Renal pelvis (tissue), 4 donors: ENCODE results near the gene LIMS1. TPM values are rescaled to one million over a fixed set of nuclear protein-coding genes. Genes with fewer than 3 reads are reported as not detected.
"Not testable (repeated sequence)": the region's sequence is repeated elsewhere in the genome, so short reads cannot be mapped to it uniquely, and the experiment has no call there.

ENCODE experiments used
- DNase-seq: peaks from one replicate; pipeline ENCODE4 v3.0.0-alpha.2; 2013
- polyA plus RNA-seq, 3 donors: library from polyadenylated mRNA; unstranded; fragments of 120-200 nt; gene quantifications; one replicate each; pipeline ENCODE4 v1.2.1, GENCODE V29; 2013; ENCODE audit not compliant: insufficient read length in 3 of 3

LIMS1 gene
- polyA plus RNA-seq, 3 donors, result 38.9 to 53.8 (median 53.7) TPM

DNA sequence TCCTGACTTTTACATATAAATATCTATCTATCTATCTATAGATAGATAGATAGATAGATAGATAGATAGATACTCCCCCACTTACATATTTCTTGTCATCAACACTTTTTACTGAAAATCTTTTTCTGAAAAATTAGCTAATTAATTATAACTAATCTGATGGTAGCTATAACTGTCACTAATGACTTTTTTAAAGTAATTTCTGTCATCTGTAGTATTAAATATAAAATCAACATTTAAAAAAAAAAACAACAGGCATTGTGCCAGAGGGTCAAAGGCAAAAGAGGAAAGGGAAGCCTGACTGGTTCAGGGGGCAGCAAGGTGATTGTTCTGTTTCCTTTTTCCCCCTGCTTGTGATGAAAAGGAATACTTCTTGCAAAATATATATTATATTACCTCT is 122.0 kb downstream of the LIMS1 start:
- not testable (repeated sequence) for DNase-seq

DNA sequence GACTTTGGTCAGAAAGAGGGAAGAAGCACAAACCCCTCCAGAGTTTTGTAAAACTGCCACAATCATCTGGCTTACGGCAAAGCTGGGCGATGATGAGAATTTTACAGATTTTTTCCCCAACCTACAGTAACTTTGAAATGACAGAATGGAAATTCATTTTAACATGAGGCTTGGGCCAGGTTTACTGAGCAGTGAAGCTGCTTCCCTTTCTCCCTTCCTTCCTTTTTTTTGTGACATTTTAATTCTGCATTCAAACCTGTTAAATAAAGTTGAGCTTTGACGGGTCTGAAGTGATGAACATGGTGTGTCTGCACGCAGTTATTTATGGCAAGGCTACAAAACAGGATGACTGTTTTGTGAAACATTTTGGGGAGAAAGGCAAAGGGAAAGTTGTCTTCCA is 123.2 kb downstream of the LIMS1 start:
- DNase-seq, result not testable (repeated sequence)

DNA sequence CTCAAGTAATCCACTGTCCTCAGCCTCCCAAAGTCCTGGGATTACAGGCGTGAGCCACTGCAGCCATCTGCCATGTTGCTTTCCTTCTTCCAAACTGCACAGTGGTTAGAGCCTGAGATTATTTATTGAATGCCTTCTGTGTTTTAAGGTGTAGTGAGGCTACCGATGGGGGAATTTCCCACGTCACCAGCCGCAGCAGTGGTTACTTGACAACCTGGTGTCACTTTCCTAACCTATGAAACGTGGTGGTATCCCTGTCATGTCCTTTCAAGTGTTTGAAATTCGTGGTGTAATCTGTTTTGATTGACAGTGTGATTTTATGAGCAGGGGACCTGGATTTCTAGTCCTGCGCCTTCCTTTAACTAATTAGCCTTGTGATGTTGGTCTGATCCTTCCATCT is 124.3 kb downstream of the LIMS1 start:
- DNase-seq, result not testable (repeated sequence)

DNA sequence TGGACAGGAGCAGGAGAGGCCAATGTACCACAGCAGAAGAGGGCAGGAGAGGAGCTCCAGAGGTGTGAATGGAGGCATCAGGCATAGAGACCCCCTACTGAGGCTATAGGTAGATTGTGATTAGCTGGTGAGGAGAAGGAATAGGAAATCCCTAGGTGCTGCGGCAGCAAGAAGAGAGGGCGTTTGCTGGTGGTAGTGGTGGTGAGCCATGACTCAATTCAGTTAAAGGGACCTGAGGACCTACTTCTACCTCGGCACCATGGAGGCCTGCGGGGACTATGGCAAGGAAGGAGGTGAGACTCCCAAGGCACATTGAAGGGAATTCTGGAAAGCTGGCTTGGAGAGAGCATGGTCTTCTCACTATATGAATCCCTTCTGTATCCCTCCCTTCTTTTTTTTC is 127.2 kb downstream of the LIMS1 start:
- not testable (repeated sequence) for DNase-seq

DNA sequence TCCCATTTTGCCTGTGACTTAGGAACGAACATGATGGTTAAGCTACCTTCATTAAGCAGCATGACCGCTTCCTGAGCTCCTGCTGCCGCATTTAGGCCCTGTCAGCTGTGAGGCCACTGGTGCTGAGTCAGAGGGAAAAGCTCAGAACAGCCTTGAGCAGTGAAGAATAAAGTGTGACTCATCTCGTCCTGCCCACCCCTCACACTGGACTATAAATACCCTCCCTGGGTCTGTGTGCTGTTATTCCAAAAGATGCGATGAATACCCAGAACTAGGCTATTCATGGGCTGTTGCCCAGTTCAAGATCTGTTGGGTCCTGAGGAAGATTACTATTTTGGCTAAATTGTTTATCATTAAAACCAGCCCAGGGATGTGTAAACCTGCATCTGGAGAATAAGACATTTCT is 127.9 kb downstream of the LIMS1 start:
- DNase-seq, result not testable (repeated sequence)

DNA sequence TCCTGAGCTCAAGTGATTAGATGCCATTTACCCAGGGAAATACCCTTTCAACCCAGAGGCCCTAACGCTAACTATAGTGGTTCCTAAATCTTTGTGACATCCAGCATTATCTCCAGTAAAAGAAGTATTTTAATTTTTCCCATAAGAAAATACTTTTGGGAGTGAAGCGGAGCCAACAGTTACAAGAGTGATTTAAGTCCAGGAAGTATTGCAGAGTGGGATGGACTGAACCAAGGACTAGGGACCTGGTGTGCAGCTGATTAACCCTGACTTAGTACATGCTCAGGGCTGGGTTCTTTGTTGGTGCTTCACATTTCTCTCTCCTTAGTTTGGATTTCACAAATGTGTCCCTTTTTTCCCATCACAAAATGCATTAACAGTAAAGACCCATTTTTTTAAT is 129.1 kb downstream of the LIMS1 start:
- not testable (repeated sequence) for DNase-seq

DNA sequence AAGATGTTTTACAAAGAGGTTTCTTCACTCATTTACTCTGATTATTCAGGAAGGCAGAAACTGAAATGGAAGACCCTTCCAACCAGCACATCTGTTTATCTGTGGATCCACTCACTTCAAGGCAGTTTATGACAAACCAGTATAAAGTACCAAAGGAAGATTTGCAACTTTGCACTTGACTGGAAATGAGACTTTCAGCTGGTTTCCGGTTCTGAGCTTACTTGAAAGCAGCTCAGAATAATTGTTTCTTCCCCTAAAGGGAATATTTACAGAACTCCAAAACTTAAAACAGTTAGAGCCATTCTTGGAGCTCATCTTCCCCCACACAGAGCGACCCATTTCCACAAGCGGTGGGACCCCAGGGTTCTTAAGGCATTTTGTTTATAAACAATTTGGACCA is 129.8 kb downstream of the LIMS1 start:
- DNase-seq, result not testable (repeated sequence)

DNA sequence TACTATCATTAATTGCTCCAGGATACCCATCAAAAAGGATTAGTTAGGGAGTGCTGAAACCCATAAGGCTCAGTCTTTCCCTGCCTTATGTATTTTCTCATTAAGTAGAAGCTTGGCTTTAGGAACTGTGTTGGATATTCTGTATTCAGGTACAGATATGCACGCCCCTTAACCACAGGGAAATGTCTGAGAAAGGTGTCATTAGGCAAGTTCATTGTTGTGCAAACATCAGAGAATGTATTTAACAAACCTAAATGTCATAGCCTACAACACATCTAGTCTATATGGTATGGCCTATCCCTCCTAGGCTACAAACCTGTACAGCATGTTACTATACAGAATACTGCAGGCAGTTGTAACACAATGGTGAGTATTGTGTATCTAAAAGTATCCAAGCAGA is 130.7 kb downstream of the LIMS1 start:
- DNase-seq, result not testable (repeated sequence)

DNA sequence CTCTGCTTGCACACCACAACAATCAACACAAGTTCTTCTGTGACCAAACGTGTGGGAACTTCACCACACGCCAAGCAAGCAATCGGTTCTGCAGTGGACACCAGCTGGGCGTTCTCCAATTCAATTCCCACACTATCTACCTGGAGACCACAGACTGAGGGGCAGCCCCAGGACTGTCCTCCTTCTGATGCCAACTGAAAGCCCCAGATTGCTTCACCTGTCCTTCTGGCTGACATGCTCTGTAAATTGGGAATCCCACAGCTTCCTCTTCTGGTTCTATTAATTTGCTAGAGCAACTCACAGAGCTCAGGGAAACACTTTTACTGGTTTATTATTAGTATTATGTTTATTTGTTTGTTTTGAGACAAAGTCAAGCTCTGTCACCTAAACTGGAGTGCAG is 131.7 kb downstream of the LIMS1 start:
- DNase-seq, result not testable (repeated sequence)

DNA sequence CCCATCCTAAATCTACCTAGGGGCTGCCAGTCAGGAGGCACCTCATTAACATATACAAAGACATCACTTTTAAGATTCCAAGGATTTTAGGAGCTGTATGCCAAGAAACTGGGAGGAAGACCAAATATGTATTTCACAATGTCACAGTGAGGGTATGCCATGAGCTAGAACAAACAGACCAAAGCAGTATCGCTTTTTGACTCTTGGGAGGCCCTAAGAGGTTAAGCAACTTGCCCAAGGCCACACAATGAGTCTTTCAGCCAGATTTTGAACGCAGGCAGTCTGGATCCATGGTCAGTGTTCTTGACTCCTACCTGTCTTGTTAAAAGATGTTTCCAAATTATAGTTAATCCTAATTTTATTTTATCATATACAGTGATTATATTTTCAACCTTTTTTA is 132.9 kb downstream of the LIMS1 start:
- not testable (repeated sequence) for DNase-seq

DNA sequence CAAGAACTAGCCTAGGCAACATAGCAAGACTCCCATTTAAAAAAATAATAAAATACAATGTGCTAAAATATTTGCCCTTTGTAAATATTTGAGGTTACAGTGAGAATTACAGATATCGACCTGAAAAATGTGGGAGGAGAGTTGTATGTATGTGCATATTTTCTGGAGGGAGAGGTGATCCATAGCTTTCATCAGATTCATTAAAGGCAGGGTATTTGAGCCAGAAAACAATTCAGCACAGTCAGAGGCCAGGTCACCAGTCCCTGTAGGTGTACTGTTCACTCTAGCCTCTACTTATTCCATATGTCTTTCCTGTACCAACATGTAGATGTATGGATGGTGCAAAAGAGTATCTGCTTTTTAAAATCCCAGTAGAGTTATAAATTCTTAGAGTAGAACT is 136.0 kb downstream of the LIMS1 start:
- not testable (repeated sequence) for DNase-seq

DNA sequence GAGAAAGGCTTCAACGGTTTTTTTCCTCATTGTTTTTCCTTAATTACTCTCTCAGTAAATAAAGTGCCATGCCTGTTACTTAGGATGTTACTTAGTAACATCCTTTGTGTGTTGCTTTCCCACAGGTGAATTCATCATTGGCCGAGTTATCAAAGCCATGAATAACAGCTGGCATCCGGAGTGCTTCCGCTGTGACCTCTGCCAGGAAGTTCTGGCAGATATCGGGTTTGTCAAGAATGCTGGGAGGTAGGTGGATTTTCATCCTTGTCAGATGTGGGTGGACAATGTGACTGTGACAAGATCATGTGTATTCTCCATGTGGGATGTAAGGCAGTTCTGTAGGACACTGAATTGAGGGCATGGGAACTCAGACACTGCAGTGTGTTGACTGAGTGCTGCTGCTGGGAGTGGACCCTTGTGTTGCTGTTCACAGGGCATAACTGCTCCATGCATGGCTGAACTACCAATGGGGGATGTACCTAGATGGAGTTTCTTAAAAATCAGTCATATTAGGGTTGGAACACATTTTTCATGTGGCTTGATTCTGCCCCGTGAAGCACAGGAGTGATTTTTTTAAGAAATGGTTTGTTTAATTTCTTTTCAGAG is 138.0 kb downstream of the LIMS1 start:
- not testable (repeated sequence) for DNase-seq

DNA sequence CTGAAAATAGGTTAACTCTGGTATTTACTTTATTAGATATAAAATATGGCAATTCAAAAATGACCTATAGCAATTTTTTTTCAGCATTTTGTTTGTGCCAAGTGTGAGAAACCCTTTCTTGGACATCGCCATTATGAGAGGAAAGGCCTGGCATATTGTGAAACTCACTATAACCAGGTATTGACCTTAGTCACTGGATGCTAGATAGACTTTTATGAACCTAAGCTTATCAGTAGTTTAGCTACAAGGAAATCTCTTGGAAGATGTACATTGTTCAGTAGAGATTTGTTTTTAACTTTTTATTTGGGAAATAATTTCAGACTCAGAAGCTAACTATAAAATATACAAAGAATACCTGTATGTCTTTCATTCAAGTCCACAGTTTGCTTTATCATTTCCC is 142.3 kb downstream of the LIMS1 start:
- DNase-seq, result not testable (repeated sequence)

DNA sequence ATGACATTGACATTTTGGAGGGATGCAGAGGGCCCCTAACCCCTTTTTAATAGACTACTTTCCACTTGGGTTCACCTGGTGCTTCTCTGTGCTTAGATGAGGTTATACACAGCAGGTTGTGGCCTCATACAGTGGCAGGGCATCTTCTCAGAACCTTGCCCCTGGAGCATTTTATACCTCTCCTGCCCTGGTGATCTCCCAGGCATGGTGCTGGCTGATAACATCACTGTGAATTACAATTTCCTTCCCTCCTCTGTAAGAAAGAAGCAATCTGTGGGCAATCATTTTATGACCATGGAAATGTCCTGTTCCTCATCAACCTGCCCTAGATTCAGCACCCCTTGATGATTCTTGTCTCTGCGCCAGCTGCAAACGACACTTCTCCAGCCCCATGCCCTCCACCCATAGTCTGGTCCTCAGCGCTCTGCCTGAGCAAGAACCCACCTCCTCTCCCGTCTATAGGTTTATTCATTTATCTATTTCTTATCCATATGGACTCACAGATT is 143.0 kb downstream of the LIMS1 start:
- DNase-seq, result not testable (repeated sequence)

DNA sequence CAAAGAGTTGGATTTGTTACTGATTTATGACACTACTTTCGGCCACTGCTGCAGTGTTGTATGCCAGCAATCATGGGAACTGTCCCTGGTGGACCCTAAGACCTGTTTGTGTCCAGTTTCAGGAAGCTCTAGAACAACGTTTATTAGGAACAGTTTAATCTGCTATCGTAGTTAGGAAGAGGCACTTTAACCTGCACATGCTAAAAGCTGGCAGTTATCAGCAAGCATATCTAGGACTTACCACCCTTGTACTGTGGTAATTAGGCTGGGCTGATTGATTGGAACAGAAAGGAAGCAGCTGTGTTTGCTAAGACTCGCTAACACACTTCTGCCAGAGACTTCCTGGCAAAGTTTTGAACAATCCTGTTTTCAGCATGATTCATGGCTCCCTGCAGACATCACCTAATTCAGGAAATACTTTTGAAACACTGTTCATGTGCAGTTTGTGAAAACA is 144.0 kb downstream of the LIMS1 start:
- peak; percentile 20 for DNase-seq

DNA sequence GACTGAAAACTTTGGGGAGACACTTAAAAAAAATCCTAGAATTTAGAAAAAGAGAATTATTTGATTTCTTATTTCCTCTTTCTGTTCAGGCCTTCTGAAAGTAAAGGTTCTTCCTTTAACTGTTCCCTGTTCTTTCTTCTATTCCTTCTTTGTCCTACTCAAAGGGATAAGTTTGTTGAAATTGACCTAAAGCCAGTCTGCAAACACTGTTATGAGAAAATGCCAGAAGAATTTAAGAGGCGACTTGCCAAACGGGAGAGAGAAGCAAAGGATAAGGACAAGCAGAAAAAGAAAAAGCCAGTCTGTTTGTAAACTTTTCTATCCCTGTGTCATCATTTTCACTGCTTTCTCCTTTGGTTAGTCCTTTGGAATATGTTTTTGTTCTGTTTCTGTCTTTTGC is 146.5 kb downstream of the LIMS1 start:
- not testable (repeated sequence) for DNase-seq

DNA sequence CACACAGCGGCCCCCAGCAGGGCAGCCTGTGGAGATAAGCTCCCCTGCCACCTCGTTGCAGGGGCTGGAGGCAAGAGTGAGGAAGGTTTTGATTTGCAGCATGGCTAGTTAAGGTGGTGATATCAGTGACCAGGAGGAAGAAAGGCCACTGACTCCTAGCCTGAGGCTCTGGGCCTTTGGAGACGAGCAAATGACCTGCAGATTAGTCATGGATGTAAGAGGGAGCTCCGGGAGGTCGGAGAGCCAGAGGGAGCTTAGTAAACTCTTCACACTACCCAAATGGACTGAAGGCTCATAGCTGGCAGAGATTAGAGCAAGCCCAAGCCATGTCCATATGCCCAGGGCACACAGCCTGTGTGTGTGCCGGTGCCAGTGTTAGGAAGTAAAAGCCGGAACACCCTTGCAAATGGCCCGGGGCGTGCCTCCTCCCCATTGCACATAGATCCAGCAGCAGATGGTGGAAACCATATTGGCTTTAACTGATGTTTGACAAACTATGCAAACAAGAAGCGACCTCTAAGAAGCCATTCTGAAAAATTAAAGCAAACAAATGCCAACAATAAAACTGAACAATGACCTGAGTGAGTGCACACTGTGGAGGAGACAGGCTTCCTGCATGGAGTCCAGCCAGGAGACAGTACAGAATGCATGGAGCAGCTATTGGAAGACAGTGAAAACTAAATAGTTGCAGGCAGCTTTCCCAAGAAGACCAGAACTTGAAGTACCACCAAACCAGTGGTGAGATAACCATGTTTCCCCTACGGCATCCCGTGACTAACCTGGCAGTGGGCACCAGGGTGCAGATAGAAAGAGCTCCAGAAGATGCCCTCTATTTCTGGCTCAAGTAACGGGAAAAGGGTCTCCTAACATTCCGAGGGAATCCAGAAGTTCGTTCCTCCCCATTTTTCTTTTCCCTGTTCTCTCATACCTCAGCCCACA is 154.8 kb downstream of the LIMS1 start:
- not testable (repeated sequence) for DNase-seq

DNA sequence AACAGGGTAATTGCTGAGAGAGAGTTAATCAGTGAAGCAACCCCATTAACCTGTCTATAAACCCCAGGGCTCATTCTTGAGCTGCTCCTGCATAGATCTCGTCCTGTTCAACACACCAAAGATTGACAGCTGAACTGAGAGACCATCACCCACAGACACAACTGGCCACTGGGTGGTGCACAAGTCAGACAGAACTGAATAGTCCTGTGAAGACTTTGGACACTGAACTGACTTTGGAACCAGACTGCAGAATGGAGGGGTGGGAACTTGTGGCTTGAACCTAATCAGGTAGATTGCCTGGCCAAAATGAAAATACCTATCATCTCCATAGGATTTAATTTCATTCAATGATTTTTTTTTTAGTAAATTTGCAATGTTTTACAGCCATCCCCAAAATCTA is 155.7 kb downstream of the LIMS1 start:
- not testable (repeated sequence) for DNase-seq

DNA sequence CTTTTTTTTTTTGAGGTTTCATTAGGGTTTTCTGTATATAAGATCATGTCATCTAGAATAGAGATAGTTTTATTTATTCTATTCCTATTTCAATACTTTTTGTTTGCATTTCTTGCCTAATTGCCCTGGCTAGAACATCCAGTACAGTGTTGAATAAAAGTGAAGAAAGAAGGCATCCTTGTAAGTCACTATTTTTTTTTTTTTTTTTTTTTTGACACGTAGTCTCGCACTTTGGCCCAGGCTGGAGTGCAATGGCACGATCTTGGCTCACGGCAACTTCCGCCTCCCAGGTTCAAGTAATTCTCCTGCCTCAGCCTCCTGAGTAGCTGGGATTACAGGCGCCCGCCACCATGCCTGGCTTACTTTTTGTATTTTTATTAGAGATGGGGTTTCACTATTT is 157.2 kb downstream of the LIMS1 start:
- DNase-seq, result no peak

DNA sequence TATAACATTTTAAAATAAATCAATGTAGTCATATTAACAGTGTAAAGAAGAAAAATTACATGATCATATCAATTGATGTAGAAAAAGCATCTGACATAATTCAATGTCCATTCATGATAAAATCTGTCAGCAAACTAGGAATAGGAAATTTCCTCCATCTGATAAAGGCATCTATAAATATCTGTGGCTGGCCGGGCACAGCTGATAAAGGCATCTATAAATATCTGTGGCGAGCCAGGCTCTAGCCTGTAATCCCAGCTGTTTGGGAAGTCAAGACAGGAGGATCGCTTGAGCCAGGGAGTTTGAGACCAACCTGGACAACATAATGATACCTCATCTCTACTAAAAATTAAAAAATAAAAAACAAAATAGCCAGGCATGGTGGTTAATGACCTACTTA is 166.9 kb downstream of the LIMS1 start:
- DNase-seq, result no peak

DNA sequence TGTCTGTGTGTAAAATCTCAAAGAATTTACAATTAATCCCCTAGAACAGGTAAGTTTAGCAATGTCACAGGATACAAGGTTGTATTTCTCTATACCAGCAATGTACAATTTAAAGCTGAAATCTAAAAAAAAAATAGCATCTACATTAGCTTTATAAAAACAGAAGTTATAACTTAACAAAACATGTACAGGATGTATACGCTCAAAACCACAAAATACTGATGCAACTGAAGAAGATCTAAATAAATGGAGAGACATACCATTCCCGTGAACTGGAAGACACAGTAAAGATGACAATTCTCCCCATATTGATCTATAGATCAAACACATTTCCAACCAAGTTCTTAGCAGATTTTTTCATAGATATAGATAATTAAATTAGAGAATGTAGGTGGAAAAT is 167.5 kb downstream of the LIMS1 start:
- no peak for DNase-seq

DNA sequence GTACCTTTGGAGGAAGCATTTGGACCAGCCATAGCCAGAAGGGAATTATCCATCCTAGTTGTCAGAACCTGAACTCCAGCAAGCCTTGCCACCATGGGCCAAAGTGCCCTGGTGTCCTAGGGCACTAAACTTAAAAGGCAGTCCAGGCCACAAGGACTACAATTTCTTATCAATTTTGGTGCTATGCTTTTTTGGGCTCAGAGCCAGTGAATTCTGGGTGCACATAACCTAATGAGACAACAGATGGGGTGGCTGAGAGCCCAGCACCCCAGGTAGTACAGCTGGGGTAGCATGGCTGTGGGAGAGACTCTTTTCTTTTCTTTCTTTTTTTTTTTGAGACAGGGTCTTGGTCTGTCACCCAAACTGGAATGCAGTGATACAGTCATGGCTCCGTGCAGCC is 170.6 kb downstream of the LIMS1 start:
- no peak for DNase-seq

DNA sequence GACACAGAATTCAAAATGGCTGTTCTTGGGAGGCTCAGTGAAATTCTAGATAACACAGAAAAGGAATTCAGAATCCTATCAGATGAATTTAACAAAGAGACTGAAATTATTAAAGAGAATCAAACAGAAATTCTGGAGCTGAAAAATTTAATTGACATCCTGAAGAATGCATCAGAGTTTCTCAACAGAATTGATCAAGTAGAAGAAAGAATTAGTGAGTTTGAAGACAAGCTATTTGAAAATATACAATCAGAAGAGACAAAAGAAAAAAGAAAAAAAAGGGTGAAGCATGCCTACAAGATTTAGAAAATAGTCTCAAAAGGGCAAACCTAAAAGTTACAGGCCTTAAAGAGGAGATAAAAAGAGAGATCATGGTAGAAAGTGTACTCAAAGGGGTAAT is 173.0 kb downstream of the LIMS1 start:
- DNase-seq, result no peak
